Glomerular visceral epithelial cell (primary cell): ENCODE measurements around the gene ATP8B4.

Experiments
- DNase-seq: peaks from one replicate; pipeline ENCODE4 v3.0.0-alpha.2; 2016; ENCODE audit errors: extremely low spot score

ATP8B4 gene

GRCh38 chr15:49857496-49858475 is 261.2 kb downstream of the ATP8B4 start:
- DNase-seq: no peak

- no peak for DNase-seq
Measured at GRCh38 chr15:49855917-49856637, 263.0 kb downstream of the ATP8B4 start.

- DNase-seq: no peak
Measured at GRCh38 chr15:49852756-49853155, 266.3 kb downstream of the ATP8B4 start.

- no peak for DNase-seq
Measured at GRCh38 chr15:49848807-49849206, 270.2 kb downstream of the ATP8B4 start.

- DNase-seq: peak; percentile 50
Measured at GRCh38 chr15:49848282-49848724, 270.7 kb downstream of the ATP8B4 start.

GRCh38 chr15:49847423-49848281 is 271.4 kb downstream of the ATP8B4 start:
- no peak for DNase-seq

GRCh38 chr15:49844390-49844789 is 274.6 kb downstream of the ATP8B4 start:
- no peak for DNase-seq

- DNase-seq: peak; percentile 63
Measured at GRCh38 chr15:49843725-49844124, 275.3 kb downstream of the ATP8B4 start.

- no peak for DNase-seq
Measured at GRCh38 chr15:49842031-49842730, 276.9 kb downstream of the ATP8B4 start.

- peak; percentile 48 for DNase-seq
Measured at GRCh38 chr15:49832511-49832910, 286.5 kb downstream of the ATP8B4 start.

- peak; percentile 93 for DNase-seq
Measured at GRCh38 chr15:49831206-49831965, 287.6 kb downstream of the ATP8B4 start.

- no peak for DNase-seq
Measured at GRCh38 chr15:49830391-49830790, 288.6 kb downstream of the ATP8B4 start.

GRCh38 chr15:49827311-49827710 is 291.7 kb downstream of the ATP8B4 start:
- DNase-seq: no peak

- DNase-seq: no peak
Measured at GRCh38 chr15:49826640-49827234, 292.3 kb downstream of the ATP8B4 start.

GRCh38 chr15:49824775-49825099 is 294.3 kb downstream of the ATP8B4 start:
- no peak for DNase-seq

- DNase-seq: no peak
Measured at GRCh38 chr15:49823987-49824774, 294.9 kb downstream of the ATP8B4 start.

GRCh38 chr15:49817100-49817499 is 301.9 kb downstream of the ATP8B4 start:
- DNase-seq: peak; percentile 54

GRCh38 chr15:49815950-49816349 is 303.1 kb downstream of the ATP8B4 start:
- DNase-seq: peak; percentile 96

GRCh38 chr15:49815526-49815925 is 303.5 kb downstream of the ATP8B4 start:
- DNase-seq: no peak
